Stimulated activated CD8-positive, alpha-beta memory T cell treated with anti-CD3 and anti-CD28 coated beads, Interleukin-4, amount 100 ng/mL, for 1 hour (primary cell): ENCODE results near the gene HSPB7.
"Not testable (repeated sequence)": the region's sequence is repeated elsewhere in the genome, so short reads cannot be mapped to it uniquely, and the experiment has no call there.

Experiments
- DNase-seq, 2 donors: peaks; one replicate each; pipeline ENCODE4 v3.0.0-alpha.2; 2020; ENCODE audit warnings: low read depth in 2 of 2, low spot score in 1 of 2

Gene HSPB7

DNA sequence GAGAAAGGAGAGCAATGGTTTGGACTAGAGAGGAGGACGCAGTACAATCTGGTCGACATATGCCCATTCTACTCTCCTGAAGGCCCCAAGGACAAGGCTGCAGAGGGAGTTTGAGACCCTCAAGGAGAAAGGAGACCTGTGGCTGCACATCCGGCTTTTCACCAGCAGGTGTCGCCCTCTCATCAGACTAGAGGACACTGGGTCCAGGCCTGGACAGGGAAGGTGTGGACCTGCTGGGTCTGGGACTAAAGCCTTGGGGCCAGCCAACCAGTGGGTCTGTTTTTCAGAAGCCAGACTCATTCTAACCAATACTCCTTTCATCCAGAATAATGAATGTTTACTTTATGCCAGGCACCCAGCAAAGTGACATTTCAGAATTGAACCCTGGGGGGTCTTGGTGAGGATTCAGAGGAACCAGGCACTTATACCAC lies 8.8 kb downstream of the HSPB7 start:
- DNase-seq, result peak; percentile 44 to 55

GRCh38 chr1:16007671-16008341 lies 10.0 kb downstream of the HSPB7 start:
- no peak for DNase-seq

- no peak for DNase-seq
Observed at GRCh38 chr1:16006552-16007485, 11.0 kb downstream of the HSPB7 start.

GRCh38 chr1:16006010-16006409 lies 11.8 kb downstream of the HSPB7 start:
- no peak for DNase-seq

- no peak for DNase-seq
Observed at GRCh38 chr1:16005597-16005996, 12.2 kb downstream of the HSPB7 start.

- DNase-seq, result not testable (repeated sequence)
Observed at GRCh38 chr1:16001274-16001673, 16.6 kb downstream of the HSPB7 start.

DNA sequence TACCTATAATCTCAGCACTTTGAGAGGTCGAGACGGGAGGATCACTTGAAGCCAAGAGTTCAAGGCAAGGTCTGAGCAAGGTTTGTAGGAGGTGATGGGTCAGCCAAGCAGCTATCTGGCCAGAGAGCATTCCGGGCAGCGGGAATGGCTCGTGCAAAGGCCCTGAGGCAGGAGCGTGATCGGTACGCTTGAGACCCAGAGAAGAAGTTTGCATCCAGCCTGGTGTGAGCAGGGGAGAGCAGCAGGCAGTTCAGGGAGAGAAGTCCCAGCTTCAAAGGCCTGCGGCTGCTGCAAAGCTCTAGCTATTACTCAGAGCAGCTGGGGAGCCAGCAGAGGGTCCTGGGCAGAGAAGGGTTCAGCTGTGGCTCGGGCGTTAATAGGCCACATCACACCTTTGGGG lies 18.9 kb downstream of the HSPB7 start:
- no peak for DNase-seq

DNA sequence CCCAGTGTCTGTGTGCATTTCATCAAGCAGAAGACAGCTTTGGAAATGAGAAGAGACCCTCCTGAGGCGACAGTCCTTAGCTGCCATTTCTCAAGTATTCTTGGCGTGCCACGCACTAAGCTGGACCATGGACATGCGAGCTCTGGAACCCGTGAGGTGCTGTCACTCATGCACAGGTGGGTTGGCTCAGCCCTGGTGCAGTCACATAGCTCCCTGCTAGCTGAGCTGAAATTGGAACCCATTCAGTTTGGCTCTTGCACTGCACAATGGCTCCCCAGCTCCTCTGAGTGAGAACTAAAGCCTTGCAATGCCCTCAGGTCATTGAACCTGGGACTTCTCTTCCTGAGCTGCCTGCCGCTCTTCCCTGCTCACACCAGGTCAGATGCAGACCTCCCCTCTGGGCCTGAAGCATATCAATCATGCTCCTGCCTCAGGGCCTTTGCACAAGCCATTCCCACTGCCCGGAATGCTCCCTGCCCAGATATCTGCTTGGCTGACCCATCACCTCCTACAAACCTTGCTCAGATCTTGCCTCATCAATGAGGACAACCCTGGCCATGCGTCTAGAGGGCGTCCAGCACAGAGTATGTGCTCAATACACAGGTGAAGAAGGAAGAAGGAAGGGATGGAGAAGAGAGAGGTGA lies 20.1 kb downstream of the HSPB7 start:
- DNase-seq, result no peak

DNA sequence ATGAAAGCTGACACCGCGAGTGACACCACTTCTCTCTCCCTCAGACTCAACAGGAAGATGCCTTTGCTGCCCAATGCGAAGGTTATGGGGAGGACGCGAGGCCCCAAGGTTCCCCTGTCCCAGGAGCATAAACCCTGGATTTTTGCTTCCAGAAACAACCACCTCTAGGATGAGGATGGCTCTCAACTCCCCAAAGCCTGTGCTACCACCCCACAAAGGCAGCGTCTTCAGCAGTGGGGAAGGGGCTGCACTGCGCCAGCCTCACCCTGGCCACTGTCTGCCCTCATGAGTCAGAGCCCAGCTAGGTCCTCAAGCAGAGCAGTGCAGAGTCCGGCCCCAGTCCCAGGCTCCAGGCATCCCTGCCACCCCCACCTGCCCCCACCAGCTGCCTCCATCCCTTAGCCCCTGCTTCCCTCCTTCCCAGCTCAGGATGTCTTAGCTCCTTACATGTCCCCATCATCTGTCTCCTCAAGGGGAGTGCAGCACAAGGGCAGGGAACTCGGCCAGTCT lies 20.7 kb downstream of the HSPB7 start:
- DNase-seq, result no peak

- DNase-seq, result no peak
Observed at GRCh38 chr1:15994590-15995351, 23.1 kb downstream of the HSPB7 start.

DNA sequence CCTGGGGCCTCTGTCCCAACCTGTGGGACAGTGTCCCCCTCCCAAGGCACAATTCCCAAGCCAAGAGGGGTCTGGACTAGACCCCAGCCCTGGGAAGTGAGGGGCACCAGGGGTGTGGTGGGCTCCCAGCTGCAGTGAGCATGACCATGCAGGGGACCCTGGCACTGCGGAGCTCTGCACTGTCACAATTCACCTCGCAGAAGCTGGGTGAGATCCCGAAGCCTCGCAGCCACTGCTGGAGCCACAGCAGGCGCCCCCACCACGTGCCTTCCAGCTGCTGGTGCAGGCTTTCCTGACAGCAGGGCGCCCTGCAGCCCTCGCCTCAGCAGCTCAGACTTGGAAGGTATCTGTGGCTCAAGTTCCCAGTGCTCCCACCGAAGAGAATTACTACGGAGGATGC lies 23.8 kb downstream of the HSPB7 start:
- DNase-seq, result no peak

DNA sequence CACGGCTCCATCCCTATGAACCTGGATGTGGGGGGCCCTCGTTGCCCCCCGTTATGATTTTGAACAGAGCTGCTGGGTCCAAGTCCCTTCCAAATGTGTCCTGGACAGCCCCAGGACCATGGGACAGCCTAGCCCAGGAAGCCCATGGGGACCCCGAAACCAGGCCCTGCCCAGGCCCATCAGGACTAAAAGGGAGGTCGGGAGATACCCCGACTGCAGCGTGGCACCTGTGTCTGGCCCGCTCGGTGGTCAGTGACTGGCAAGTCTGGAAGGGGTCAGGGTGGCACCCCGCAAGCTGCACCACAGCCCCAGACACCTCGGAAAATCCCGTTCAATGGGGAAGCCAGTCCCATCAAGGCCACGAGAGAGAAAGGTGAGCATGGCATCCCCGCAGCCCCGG lies 24.2 kb downstream of the HSPB7 start:
- no peak for DNase-seq

- DNase-seq, result no peak
Observed at GRCh38 chr1:15992582-15993500, 25.0 kb downstream of the HSPB7 start.

GRCh38 chr1:15992187-15992553 lies 25.7 kb downstream of the HSPB7 start:
- DNase-seq, result no peak

DNA sequence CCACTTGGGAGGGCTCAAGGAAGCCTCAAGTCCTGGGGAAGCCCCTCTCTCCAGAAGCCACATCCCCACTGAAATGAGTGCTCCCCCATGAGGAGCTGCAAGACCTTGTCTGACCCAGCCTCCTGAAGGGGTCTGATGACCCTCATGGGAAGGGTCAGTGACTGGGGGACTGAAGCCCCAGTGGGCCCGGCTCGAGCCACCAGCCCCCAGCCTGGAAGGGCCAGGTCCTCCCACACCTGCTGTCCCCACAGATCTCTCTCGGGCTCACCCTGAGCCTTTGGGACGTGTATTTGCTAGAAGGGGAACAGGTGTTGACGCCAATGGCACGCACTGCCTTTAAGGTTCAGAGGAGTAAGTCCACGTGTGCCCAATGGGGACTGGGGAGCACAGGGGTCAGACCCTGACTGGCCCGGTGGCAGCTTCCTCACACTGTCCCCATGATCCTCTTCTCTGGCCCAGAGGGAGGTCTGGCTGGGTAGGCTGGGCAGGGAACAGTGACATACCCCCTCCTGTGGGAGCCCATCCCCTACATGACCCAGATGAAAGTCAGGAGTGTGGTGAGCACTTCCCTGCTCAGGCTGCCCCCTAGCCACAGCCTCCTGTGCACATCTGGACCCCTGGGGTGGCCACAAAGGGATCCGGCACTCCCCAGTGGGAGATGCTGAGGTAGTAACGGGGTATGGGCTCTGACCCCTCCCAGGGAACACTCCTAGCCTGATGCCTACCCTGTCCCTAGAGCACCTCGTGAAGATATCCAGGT lies 26.2 kb downstream of the HSPB7 start:
- DNase-seq, result no peak

GRCh38 chr1:15989776-15990175 lies 28.1 kb downstream of the HSPB7 start:
- no peak for DNase-seq

DNA sequence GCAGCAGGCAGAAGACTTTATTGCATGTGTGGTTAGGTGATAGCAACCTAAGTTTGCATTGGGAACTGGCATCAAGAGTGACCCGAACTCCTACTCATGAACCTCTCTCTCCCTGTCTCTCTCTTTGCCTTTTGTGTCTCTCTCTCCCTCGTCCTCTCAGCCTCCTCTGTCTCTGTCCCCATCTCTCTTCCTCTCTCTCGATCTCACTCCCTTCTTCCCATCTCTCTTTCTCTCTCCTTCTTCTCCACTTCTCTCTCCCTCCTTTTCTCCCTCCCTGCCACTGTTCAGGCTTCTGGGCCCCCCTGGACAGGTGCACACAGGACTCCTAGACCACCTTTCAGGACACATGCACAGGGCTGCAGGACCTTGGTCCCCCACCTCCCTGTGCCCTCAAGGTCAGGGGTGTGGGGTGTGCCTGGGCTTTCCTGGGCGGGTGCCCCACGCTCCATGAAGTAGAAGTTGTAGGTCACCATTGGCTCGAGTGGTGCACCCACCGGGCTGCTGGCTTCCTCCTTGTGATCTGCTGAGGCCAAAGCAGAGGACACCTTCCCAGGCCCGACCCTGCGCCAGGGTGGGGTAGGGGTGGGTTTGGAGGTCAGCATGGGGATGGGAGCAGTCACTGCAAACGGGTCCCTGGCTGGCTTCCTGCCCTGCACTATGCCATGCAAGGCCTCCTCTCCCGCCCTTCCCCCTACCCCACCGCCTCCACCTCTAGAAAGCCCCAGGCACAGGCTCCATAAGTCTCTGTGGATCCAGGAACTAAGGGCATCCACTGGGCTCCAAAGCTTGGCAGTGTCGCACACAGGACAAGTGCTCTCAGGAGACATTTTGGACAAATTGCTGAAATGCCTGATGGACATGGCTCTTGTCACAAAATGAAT lies 28.7 kb downstream of the HSPB7 start:
- DNase-seq, result no peak

DNA sequence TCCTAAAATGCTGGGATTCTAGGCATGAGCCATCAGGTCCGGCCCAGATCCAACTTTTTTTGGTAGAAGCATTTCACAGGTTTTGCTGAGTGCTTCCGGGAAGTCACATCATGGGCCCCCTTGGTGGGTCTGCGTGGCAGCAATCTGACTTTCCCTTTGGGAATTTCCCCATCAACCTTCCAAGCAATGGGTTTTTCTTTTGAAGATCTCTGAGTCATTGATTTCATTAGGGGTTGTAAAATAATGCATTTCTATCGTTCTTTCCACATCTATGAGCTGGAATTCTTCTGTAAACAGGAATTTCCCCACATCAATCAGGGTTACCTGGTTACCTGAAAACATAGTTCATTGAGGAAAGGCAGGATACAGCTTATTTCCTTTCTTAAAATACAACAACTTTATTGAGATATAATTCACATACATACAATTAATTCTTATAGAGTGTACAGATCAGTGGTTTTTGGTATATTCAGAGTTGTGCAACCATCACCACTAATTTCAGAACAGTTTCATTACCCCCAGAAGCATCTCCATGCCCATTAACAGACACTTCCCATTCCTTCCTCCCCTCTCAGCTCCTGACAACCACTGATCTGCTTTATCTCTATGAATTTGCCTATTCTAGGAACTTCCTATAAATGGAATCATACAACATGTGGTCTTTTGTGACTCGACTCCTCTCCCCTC lies 32.1 kb downstream of the HSPB7 start:
- DNase-seq, result no peak
